VCaP (cell line): ENCODE measurements around the gene NDUFS7.

Source experiments
- H3K27ac ChIP-seq: fragments of 450-650 bp; 2 replicates; pipeline ENCODE4 v1.5.1; 2017
- TF ChIP-seq, protein P1 (sequence below): fragments of 450-650 bp; conservative IDR thresholded peaks from 2 replicates; pipeline ENCODE4 v1.5.1; 2017; ENCODE audit warnings: mild to moderate bottlenecking, moderate library complexity

The NDUFS7 gene

GRCh38 chr19:1360818-1361461, 22.8 kb upstream of the NDUFS7 start:
- H3K27ac ChIP-seq: no peak overlapping the region
- TF ChIP-seq, protein P1, sequence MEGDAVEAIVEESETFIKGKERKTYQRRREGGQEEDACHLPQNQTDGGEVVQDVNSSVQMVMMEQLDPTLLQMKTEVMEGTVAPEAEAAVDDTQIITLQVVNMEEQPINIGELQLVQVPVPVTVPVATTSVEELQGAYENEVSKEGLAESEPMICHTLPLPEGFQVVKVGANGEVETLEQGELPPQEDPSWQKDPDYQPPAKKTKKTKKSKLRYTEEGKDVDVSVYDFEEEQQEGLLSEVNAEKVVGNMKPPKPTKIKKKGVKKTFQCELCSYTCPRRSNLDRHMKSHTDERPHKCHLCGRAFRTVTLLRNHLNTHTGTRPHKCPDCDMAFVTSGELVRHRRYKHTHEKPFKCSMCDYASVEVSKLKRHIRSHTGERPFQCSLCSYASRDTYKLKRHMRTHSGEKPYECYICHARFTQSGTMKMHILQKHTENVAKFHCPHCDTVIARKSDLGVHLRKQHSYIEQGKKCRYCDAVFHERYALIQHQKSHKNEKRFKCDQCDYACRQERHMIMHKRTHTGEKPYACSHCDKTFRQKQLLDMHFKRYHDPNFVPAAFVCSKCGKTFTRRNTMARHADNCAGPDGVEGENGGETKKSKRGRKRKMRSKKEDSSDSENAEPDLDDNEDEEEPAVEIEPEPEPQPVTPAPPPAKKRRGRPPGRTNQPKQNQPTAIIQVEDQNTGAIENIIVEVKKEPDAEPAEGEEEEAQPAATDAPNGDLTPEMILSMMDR: no peak

DNA sequence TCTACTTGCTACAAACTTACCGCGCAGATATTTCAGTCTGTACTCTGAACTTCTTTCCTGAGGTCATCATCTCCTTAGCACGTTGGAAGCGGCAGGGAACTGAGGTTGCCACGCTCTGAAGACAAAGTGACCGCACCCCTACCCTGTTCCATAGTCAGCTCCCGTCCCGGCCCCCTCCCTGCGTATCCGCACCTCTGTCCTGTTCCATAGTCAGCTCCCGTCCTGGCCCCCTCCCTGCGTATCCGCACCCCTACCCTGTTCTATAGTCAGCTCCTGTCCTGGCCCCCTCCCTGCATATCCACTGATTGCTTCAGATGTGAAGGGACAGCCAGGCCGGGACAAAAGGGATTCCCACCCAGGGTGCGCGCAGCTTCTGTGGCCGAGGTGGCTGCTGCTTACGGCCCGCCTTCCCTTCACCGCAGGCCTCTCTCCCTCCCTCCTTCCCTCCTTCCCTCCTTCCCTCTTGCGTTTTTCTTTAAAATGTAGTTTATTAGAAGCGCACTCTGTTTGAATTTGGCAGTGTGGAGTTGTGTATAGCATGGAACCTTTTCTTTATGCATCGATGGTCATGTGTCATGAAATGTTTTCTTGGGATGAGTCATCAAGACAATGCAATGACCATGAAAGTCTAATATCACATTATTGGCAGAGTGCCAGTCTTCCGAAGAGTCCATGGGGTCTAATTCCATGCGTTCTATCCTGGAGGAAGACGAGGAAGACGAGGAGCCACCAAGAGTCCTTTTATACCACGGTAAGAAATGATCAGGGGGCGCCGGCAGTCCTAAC, 21.9 kb upstream of the NDUFS7 start:
- TF ChIP-seq, protein P1: no peak
- H3K27ac ChIP-seq: no peak overlapping the region

GRCh38 chr19:1362387-1363257, 21.1 kb upstream of the NDUFS7 start:
- TF ChIP-seq, protein P1: no peak
- H3K27ac ChIP-seq: no peak overlapping the region

DNA sequence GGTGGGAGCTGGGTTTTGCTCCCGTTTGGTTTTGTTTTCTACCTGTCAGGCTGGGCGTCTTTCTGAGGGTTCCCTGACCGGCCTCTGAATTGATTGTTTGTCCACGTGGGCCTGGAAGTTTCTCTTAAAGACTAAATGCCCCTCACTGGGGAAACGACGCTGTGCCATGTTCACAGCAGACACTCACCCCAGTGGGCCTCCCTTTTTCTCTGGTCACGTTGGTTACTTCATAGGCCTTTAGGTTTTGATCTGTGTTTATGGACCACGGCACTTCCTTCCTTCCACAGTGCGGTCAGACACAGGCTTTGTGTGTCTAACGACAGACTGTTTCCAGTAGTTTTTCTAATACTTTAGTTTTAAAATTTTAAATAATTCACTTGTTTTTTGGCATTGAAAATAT, 20.1 kb upstream of the NDUFS7 start:
- H3K27ac ChIP-seq: no peak overlapping the region
- TF ChIP-seq, protein P1: no peak

GRCh38 chr19:1364070-1364704, 19.5 kb upstream of the NDUFS7 start:
- H3K27ac ChIP-seq: no peak overlapping the region
- TF ChIP-seq, protein P1: peak; percentile 39; the same call in 1 of the 2 replicates

- H3K27ac ChIP-seq: no peak overlapping the region
- TF ChIP-seq, protein P1: no peak
Observed at GRCh38 chr19:1365319-1366269, 18.1 kb upstream of the NDUFS7 start.
